Pulmonary artery endothelial cell (primary cell): Measurements from ENCODE around the gene PCDHGB5. TPM values are rescaled to one million over a fixed set of nuclear protein-coding genes. Genes with fewer than 3 reads are reported as not detected.
"Not testable (repeated sequence)": the region's sequence is repeated elsewhere in the genome, so short reads cannot be mapped to it uniquely, and the experiment has no call there.

Experiments
- DNase-seq: peaks from one replicate; pipeline ENCODE4 v3.0.0-alpha.2; 2011; ENCODE audit warnings: low read depth, low spot score
- total RNA-seq: library from RNA; depleted of rRNA; stranded (reverse); fragments of >200 nt; gene quantifications from 2 replicates; pipeline ENCODE4 v1.2.3, GENCODE V29; 2014

The PCDHGB5 gene
- total RNA-seq, 1 donor from 2014 or later: 8.7 TPM

DNA sequence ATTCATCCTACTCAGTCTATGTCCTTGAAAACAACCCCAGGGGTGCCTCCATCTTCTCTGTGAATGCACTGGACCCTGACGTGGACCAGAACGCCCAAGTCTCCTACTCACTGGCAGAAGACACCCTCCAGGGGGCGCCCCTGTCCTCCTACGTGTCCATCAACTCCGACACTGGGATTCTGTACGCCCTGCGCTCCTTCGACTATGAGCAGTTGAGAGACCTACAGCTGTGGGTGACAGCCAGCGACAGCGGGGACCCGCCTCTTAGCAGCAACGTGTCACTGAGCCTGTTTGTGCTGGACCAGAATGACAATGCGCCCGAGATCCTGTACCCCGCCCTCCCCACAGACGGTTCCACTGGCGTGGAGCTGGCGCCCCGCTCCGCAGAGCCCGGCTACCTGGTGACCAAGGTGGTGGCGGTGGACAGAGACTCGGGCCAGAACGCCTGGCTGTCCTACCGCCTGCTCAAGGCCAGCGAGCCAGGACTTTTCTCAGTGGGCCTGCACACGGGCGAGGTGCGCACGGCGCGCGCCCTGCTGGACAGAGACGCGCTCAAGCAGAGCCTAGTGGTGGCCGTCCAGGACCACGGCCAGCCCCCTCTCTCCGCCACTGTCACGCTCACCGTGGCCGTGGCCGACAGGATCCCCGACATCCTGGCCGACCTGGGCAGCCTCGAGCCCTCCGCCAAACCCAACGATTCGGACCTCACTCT, 22.1 kb upstream of the PCDHGB5 start:
- DNase-seq: not testable (repeated sequence)

DNA sequence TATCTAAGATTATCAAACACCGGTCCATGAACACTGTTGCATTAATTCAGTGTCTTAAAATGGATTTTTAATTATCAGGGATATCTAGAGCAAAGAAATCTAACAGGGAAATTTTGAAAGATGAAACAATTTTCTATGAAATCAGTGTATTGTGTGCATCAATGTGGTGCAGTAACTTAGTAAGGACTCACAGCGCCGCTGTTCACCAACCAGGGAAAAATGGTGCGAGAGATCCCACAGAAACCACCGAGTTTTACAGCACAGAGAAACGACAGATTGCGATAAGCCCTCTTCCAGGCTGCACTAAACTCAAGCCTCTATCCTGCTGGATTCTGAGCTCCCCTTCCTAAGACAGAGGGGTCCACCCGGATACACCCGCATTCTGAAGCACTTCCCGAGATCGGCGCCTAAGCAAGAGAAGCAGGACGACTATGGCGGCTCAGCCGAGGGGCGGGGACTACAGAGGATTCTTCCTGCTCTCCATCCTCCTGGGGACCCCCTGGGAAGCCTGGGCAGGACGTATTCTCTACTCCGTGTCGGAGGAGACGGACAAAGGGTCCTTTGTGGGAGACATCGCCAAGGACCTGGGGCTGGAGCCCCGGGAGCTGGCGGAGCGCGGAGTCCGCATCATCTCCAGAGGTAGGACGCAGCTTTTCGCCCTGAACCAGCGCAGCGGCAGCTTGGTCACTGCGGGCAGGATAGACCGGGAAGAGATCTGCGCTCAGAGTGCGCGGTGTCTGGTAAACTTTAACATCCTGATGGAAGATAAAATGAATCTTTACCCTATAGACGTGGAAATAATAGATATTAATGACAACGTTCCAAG, 15.1 kb upstream of the PCDHGB5 start, which contains the start of gene PCDHGA7:
Gene PCDHGA7, plus strand, starts transcription at position 274 of the 826 bp plus-strand sequence. Its CDS starts 158 bp downstream, at position 432.
- DNase-seq: no peak

DNA sequence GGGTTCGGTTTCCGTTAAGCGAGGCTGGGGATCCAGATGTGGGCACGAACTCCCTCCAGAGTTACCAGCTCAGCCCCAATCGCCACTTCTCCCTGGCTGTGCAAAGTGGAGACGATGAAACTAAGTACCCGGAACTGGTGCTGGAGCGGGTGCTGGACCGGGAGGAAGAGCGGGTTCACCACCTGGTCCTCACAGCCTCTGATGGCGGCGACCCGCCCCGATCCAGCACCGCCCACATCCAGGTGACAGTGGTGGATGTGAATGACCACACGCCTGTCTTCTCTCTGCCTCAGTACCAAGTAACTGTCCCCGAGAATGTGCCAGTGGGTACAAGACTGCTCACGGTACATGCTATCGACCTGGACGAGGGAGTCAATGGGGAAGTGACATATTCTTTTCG, 14.4 kb upstream of the PCDHGB5 start:
- no peak for DNase-seq

DNA sequence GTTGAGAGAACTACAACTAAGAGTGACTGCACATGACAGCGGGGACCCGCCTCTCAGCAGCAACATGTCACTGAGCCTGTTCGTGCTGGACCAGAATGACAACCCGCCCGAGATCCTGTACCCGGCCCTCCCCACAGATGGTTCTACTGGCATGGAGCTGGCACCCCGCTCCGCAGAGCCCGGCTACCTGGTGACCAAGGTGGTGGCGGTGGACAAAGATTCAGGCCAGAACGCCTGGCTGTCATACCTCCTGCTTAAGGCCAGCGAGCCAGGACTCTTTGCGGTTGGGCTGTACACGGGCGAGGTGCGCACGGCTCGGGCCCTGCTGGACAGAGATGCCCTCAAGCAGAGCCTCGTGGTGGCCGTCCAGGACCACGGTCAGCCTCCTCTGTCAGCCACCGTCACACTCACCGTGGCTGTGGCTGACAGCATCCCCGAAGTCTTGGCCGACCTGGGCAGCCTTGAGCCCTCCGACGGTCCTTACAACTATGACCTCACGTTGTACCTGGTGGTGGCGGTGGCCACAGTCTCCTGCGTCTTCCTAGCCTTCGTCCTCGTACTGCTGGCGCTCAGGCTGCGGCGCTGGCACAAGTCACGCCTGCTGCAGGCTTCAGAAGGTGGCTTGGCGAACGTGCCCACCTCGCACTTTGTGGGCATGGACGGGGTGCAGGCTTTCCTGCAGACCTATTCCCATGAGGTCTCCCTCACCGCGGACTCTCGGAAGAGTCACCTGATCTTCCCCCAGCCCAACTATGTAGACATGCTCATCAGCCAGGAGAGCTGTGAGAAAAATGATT, 13.1 kb upstream of the PCDHGB5 start:
- DNase-seq: no peak

DNA sequence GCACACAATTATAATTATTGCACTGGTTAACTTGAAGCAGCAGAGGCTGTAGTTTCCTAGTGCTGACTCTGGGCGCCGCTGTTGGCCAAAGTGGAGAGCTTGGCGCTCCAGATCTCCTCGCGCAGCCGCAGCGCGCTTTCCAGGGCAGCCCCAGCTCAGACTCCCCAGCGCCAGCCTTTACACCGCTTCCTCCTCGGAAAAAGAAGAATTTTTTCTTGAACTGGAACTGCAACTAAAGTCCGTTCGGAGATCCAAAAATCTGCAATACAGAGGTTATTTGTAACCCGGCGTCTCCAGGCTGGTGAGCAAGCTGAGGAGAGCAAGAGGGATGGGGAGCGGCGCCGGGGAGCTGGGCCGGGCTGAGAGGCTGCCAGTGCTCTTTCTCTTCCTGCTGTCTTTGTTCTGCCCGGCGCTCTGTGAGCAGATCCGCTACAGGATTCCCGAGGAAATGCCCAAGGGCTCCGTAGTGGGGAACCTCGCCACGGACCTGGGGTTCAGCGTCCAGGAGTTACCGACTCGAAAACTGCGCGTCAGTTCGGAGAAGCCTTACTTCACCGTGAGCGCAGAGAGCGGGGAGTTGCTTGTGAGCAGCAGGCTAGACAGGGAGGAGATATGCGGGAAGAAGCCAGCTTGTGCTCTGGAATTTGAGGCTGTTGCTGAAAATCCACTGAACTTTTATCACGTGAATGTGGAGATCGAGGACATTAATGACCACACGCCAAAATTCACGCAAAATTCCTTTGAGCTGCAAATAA, 10.0 kb upstream of the PCDHGB5 start, which contains the start of gene PCDHGB4:
Gene PCDHGB4, plus strand, starts transcription at position 142 of the 755 bp plus-strand sequence. Its CDS starts 187 bp downstream, at position 329.
- DNase-seq: not testable (repeated sequence)

DNA sequence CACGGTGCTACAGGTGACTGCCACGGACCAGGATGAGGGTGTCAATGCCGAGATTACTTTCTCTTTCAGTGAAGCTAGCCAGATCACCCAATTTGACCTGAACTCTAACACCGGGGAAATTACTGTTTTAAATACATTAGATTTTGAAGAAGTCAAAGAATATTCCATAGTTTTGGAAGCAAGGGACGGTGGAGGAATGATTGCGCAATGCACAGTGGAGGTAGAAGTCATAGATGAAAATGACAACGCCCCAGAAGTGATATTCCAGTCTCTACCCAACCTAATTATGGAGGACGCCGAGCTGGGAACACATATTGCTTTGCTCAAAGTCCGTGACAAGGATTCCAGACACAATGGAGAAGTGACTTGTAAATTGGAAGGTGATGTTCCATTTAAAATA, 9.1 kb upstream of the PCDHGB5 start:
- DNase-seq: no peak

DNA sequence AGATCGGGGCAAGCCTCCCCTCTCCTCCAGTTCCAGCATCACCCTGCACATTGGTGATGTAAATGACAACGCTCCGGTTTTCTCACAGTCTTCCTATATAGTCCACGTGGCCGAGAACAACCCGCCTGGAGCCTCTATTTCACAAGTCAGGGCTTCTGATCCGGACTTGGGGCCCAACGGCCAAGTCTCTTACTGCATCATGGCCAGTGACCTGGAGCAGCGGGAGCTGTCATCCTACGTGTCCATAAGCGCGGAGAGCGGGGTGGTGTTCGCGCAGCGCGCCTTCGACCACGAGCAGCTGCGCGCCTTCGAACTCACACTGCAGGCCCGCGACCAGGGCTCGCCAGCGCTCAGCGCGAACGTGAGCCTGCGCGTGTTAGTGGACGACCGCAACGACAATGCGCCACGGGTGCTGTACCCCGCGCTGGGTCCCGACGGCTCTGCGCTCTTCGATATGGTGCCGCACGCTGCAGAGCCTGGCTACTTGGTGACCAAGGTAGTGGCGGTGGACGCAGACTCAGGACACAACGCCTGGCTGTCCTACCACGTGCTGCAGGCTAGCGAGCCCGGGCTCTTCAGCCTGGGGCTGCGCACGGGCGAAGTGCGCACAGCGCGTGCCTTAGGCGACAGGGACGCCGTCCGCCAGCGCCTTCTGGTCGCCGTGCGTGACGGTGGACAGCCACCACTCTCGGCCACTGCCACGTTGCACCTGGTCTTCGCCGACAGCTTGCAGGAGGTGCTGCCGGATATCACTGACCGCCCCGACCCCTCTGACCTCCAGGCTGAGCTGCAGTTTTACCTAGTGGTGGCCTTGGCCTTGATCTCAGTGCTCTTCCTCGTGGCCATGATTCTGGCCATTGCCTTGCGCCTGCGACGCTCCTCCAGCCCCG, 8.3 kb upstream of the PCDHGB5 start:
- no peak for DNase-seq

DNA sequence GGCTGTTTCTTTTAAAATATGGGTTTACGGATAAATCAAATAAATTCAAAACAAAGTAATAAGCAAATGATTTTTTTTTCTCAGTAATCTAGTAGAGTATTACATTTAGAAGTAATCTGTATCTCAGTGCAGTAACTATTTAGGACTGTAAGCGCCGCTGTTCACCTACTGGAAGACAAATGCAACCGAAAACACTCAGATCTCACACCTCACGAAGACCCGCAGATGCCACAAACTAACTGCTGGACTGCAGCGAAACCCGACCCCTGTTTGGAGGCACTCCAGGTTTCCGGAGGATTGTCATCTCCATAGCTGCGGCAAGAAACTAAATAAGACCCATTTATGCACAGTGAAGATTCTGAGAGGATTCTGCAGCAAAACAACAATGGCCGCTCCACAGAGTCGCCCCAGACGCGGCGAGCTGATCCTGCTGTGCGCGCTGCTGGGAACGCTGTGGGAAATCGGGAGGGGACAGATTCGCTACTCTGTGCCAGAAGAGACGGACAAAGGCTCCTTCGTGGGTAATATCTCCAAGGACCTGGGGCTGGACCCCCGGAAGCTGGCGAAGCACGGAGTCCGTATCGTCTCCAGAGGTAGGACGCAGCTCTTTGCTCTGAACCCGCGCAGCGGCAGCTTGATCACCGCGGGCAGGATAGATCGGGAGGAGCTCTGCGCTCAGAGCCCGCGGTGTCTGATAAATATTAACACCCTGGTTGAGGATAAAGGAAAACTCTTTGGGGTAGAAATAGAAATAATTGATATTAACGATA, 5.1 kb upstream of the PCDHGB5 start, which contains the start of gene PCDHGA8:
Gene PCDHGA8, plus strand, starts transcription at position 205 of the 770 bp plus-strand sequence. Its CDS starts 181 bp downstream, at position 386.
- DNase-seq: no peak

DNA sequence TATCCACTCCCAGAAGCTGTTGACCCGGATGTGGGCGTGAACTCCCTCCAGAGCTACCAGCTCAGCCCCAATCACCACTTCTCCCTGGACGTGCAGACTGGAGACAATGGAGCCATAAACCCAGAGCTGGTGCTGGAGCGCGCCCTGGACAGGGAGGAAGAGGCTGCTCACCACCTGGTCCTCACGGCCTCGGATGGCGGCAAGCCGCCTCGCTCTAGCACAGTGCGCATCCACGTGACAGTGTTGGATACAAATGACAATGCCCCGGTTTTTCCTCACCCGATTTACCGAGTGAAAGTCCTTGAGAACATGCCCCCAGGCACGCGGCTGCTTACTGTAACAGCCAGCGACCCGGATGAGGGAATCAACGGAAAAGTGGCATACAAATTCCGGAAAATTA, 4.5 kb upstream of the PCDHGB5 start:
- DNase-seq: no peak

DNA sequence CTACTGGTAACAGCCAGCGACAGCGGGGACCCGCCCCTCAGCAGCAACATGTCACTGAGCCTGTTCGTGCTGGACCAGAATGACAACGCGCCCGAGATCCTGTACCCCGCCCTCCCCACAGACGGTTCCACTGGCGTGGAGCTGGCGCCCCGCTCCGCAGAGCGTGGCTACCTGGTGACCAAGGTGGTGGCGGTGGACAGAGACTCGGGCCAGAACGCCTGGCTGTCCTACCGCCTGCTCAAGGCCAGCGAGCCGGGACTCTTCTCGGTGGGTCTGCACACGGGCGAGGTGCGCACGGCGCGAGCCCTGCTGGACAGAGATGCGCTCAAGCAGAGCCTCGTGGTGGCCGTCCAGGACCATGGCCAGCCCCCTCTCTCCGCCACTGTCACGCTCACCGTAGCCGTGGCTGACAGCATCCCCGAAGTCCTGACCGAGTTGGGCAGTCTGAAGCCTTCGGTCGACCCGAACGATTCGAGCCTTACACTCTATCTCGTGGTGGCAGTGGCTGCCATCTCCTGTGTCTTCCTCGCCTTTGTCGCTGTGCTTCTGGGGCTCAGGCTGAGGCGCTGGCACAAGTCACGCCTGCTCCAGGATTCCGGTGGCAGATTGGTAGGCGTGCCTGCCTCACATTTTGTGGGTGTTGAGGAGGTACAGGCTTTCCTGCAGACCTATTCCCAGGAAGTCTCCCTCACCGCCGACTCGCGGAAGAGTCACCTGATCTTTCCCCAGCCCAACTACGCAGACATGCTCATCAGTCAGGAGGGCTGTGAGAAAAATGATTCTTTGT, 3.2 kb upstream of the PCDHGB5 start:
- not testable (repeated sequence) for DNase-seq

DNA sequence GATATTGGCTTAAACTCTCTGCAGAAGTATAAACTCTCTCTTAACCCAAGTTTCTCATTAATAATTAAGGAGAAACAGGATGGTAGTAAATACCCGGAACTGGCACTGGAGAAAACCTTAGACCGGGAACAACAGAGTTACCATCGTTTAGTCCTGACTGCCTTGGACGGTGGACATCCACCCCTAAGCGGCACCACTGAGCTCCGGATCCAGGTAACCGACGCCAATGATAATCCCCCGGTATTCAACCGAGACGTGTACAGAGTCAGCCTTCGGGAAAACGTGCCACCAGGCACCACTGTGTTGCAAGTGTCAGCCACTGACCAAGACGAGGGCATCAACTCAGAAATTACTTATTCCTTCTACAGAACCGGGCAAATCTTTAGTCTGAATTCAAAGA, 861 bp downstream of the PCDHGB5 start:
- DNase-seq: no peak

DNA sequence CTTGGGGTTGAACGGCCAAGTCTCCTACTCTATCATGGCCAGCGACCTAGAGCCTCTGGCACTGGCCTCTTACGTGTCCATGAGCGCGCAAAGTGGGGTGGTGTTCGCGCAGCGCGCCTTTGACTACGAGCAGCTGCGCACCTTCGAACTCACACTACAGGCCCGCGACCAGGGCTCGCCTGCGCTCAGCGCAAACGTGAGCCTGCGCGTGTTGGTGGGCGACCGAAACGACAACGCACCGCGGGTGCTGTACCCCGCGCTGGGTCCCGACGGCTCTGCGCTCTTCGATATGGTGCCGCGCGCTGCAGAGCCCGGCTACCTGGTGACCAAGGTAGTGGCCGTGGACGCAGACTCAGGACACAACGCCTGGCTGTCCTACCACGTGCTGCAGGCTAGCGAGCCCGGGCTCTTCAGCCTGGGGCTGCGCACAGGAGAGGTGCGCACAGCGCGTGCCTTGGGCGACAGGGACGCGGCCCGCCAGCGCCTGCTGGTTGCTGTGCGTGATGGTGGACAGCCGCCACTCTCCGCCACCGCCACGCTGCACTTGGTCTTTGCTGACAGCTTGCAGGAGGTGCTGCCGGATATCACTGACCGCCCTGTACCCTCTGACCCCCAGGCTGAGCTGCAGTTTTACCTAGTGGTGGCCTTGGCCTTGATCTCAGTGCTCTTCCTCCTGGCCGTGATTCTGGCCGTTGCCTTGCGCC, 2.0 kb downstream of the PCDHGB5 start:
- DNase-seq: no peak

DNA sequence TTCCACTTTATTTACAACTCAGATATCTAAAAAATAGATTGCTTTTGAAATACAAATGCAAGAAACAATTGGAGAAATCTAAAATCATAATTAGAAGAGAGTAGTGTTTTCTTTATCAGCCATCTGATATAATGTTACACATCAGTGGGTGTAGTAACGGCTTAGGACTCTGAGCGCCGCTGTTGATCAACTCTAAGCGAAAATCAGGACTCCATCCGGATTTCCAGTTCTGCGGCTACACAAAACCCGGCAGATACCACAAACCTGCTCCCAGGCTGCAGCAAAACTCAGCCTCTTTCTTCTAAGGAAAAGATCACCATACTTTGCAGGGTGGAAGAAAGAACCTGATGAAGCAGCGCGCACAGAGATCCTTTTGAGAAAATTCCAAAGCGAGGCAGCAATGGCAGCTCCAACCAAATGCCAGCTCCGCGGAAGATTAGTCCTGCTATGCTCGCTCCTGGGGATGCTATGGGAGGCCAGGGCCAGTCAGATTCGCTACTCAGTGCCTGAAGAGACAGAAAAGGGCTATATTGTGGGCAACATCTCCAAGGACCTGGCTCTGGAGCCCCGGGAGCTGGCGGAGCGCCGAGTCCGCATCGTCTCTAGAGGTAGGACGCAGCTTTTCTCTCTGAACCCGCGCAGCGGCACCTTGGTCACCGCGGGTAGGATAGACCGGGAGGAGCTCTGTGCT, 5.0 kb downstream of the PCDHGB5 start, which contains the start of gene PCDHGA9:
Gene PCDHGA9, plus strand, starts transcription at position 226 of the 691 bp plus-strand sequence. Its CDS starts 175 bp downstream, at position 401.
- no peak for DNase-seq

DNA sequence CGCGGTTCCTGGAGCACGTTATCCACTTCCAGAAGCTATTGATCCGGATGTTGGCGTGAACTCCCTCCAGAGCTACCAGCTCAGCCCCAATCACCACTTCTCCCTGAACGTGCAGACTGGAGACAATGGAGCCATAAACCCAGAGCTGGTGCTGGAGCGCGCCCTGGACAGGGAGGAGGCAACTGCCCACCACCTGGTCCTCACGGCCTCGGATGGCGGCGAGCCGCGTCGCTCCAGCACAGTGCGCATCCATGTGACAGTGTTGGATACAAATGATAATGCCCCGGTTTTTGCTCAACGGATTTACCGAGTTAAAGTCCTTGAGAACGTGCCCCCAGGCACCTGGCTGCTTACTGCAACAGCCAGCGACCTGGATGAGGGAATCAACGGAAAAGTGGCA, 5.6 kb downstream of the PCDHGB5 start:
- DNase-seq: no peak

DNA sequence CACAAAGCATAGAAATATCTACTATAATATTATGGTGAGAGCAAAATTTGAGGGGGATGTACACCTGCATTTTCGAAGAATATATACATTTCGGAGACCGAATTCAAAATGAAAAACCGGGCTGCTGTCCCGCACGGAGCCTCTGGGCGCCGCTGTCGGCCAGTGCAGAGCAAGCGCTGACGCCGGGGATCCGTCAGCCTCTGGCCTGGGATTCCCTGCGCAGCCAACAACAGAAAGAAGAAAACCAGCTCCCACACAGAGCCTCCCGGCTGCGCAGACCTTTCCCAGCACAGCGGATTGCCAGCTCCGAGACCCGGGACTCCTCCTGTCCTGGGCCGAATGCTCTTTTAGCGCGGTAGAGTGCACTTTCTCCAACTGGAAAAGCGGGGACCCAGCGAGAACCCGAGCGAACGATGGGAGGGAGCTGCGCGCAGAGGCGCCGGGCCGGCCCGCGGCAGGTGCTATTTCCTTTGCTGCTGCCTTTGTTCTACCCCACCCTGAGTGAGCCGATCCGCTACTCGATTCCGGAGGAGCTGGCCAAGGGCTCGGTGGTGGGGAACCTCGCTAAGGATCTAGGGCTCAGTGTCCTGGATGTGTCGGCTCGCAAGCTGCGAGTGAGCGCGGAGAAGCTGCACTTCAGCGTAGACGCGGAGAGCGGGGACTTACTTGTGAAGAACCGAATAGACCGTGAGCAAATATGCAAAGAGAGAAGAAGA, 10.2 kb downstream of the PCDHGB5 start, which contains the start of gene PCDHGB6:
Gene PCDHGB6, plus strand, starts transcription at position 232 of the 716 bp plus-strand sequence. Its CDS starts 182 bp downstream, at position 414.
- DNase-seq: not testable (repeated sequence)
